Colonic mucosa (tissue), 4 donors: ENCODE results near the gene SERPINA5. TPM values are rescaled to one million over a fixed set of nuclear protein-coding genes. Genes with fewer than 3 reads are reported as not detected.

ENCODE experiments used
- DNase-seq: peaks from one replicate; pipeline ENCODE4 v3.0.0-alpha.2; 2020
- H3K27ac ChIP-seq: fragments of 200-600 bp; one replicate; pipeline ENCODE4 v1.8.0; 2021
- H3K27me3 ChIP-seq: fragments of 200-600 bp; one replicate; pipeline ENCODE4 v1.8.0; 2021
- H3K36me3 ChIP-seq: fragments of 200-600 bp; one replicate; pipeline ENCODE4 v1.8.0; 2021
- H3K4me1 ChIP-seq: fragments of 200-600 bp; one replicate; pipeline ENCODE4 v1.8.0; 2021; ENCODE audit warnings: mild to moderate bottlenecking
- H3K4me3 ChIP-seq: fragments of 200-600 bp; one replicate; pipeline ENCODE4 v1.8.0; 2021
- H3K9ac ChIP-seq, 2 donors: one replicate each; pipeline ENCODE4 v1.7.0; 2013; ENCODE audit warnings: control low read depth in 2 of 2, low read depth in 2 of 2, low read length in 2 of 2
- H3K9me3 ChIP-seq: fragments of 200-600 bp; one replicate; pipeline ENCODE4 v1.8.0; 2021
- CTCF ChIP-seq: fragments of 200-600 bp; IDR thresholded peaks from one replicate; pipeline ENCODE4 v1.8.0; 2022; ENCODE audit warnings: antibody characterized with exemption, mild to moderate bottlenecking
- intact Hi-C: fragments of 100-400 bp; cut with DNase I; formaldehyde crosslinking; loops from one replicate; pipeline ENCODE4 v1.14.1; 2022
- total RNA-seq, 2 donors: library from RNA; stranded (reverse); fragmentation: NEBNext Ultra II Directional in 1 of 2; extraction: Animal tissue kit (Norgen Biotek cat#: 25700) in 1 of 2; gene quantifications; one replicate each; pipeline ENCODE4 v1.2.1, GENCODE V29; 2021
- donor health status: healthy.
- donor health status: DM: no; HTN: no; CAD: no.
- donor health status: DM: no; HTN: no; CAD: no.

SERPINA5 gene
- total RNA-seq, 2 donors from 2014 or later: 0.61 to 2.9 TPM

- no peak for TF ChIP-seq CTCF
- DNase-seq: no peak
Observed at GRCh38 chr14:94570002-94570400, 11.2 kb upstream of the SERPINA5 start.

GRCh38 chr14:94570440-94570839 is 10.8 kb upstream of the SERPINA5 start:
- TF ChIP-seq CTCF: no peak
- H3K36me3 ChIP-seq: no peaks in the 10 kb centered on the region
- intact Hi-C loops: no loop called here
- no peaks in the 10 kb centered on the region for H3K9me3 ChIP-seq
- no peak overlapping the region for H3K4me3 ChIP-seq
- H3K4me1 ChIP-seq: no peaks in the 10 kb centered on the region
- DNase-seq: no peak
- H3K27me3 ChIP-seq: no peaks in the 10 kb centered on the region
- H3K9ac ChIP-seq: no peak overlapping the region
- H3K27ac ChIP-seq: no peak overlapping the region

More at GRCh38 chr14:94570002-94570400, 11.2 kb upstream of the SERPINA5 start:
- no peak overlapping the region for H3K9ac ChIP-seq
- no peaks in the 10 kb centered on the region for H3K9me3 ChIP-seq
- no peaks in the 10 kb centered on the region for H3K4me1 ChIP-seq
- H3K27me3 ChIP-seq: no peaks in the 10 kb centered on the region
- H3K4me3 ChIP-seq: no peak overlapping the region
- intact Hi-C loops: no loop called here
- no peak overlapping the region for H3K27ac ChIP-seq
- no peaks in the 10 kb centered on the region for H3K36me3 ChIP-seq

GRCh38 chr14:94571395-94571794 is 9.8 kb upstream of the SERPINA5 start:
- H3K9me3 ChIP-seq: no peaks in the 10 kb centered on the region
- no peak overlapping the region for H3K4me3 ChIP-seq
- no peak for DNase-seq
- intact Hi-C loops: no loop called here
- TF ChIP-seq CTCF: no peak
- no peaks in the 10 kb centered on the region for H3K4me1 ChIP-seq
- H3K27me3 ChIP-seq: no peaks in the 10 kb centered on the region
- H3K27ac ChIP-seq: no peak overlapping the region
- H3K36me3 ChIP-seq: no peaks in the 10 kb centered on the region
- no peak overlapping the region for H3K9ac ChIP-seq

- Histone ChIP-seq H3K4me1 (no peaks in the 10 kb centered on the region), H3K27me3 (no peaks in the 10 kb centered on the region), H3K9ac (no peak overlapping the region), H3K9me3 (no peaks in the 10 kb centered on the region), H3K4me3 (no peak overlapping the region), H3K36me3 (no peaks in the 10 kb centered on the region), H3K27ac (no peak overlapping the region)
- no peak for TF ChIP-seq CTCF
- DNase-seq: no peak
- intact Hi-C loops: no loop called here
Observed at GRCh38 chr14:94571950-94572349, 9.3 kb upstream of the SERPINA5 start.

GRCh38 chr14:94572637-94573303 is 8.5 kb upstream of the SERPINA5 start:
- no peaks in the 10 kb centered on the region for H3K9me3 ChIP-seq
- intact Hi-C loops: no loop called here
- no peaks in the 10 kb centered on the region for H3K4me1 ChIP-seq
- no peaks in the 10 kb centered on the region for H3K27me3 ChIP-seq
- no peak for TF ChIP-seq CTCF
- no peak for DNase-seq
- H3K4me3 ChIP-seq: no peak overlapping the region
- no peak overlapping the region for H3K27ac ChIP-seq
- H3K36me3 ChIP-seq: no peaks in the 10 kb centered on the region
- no peak overlapping the region for H3K9ac ChIP-seq
